Thyroid gland (tissue), 4 donors: ENCODE data around the gene UBE2G1. TPM values are rescaled to one million over a fixed set of nuclear protein-coding genes. Genes with fewer than 3 reads are reported as not detected.

ENCODE experiments used
- DNase-seq, 2 donors: peaks; one replicate each; pipeline ENCODE4 v3.0.0-alpha.2; 2019
- H3K27ac ChIP-seq, 3 donors: fragments of 200-600 bp; sonication (generic); 1 replicate in 2 of 3; 2 replicates in 1 of 3; pipeline ENCODE4 v1.5.1; 2016 to 2019; ENCODE audit warnings: mild to moderate bottlenecking in 1 of 3, moderate library complexity in 1 of 3
- H3K27me3 ChIP-seq: fragments of 200-600 bp; sonication (generic); one replicate; pipeline ENCODE4 v1.5.1; 2019
- H3K36me3 ChIP-seq, 2 donors: fragments of 200-600 bp; sonication (generic); one replicate each; pipeline ENCODE4 v1.5.1; 2016 to 2019
- H3K4me1 ChIP-seq, 2 donors: fragments of 200-600 bp; sonication (generic); one replicate each; pipeline ENCODE4 v1.5.1; 2017 to 2019
- H3K4me3 ChIP-seq, 3 donors: fragments of 200-600 bp; sonication (generic); replicated peaks in 1 of 3; 1 replicate in 2 of 3; 2 replicates in 1 of 3; pipeline ENCODE4 v1.5.1; 2016; ENCODE audit warnings: mild to moderate bottlenecking in 1 of 3
- H3K9me3 ChIP-seq: fragments of 200-600 bp; sonication (generic); one replicate; pipeline ENCODE4 v1.5.1; 2017
- CTCF ChIP-seq, 6 experiments: fragments of 200-600 bp in 3 of 6; fragments of 450-650 bp in 3 of 6; sonication (generic) in 3 of 6; IDR thresholded peaks; one replicate each; pipeline ENCODE4 v1.5.1; 2016 to 2019; ENCODE audit warnings: antibody characterized with exemption in 6 of 6, mild to moderate bottlenecking in 2 of 6, inconsistent platforms in 1 of 6, moderate library complexity in 1 of 6
- POLR2A ChIP-seq, 2 donors: fragments of 450-650 bp; IDR thresholded peaks; one replicate each; pipeline ENCODE4 v1.6.1; 2017; ENCODE audit warnings: antibody characterized with exemption in 2 of 2, mild to moderate bottlenecking in 2 of 2, moderate library complexity in 1 of 2
- WGBS, 2 donors: methylation state at CpG; one replicate each; pipeline ENCODE4 v1.1.5; 2017; 5-methylcytosine and 5-hydroxymethylcytosine counted together
- intact Hi-C: fragments of 100-400 bp; cut with DNase I; formaldehyde crosslinking; loops from one replicate; pipeline ENCODE4 v1.15.1; 2023
- total RNA-seq, 4 donors: library from RNA; depleted of rRNA; stranded (reverse); fragments of >200 nt; gene quantifications; one replicate each; pipeline ENCODE4 v1.2.3, GENCODE V29; 2016

Gene UBE2G1
- total RNA-seq, 4 donors from 2014 or later = 39.1 to 58.0 (median 49.4) TPM

- TF ChIP-seq CTCF (IDR thresholded peaks at IDR 0.05) (no peak), POLR2A (IDR thresholded peaks at IDR 0.05) (no peak)
- H3K9me3 ChIP-seq = no peaks in the 10 kb centered on the region
- intact Hi-C loops = no loop called here
- H3K36me3 ChIP-seq = no peaks in the 10 kb centered on the region
- no peak overlapping the region for H3K4me3 ChIP-seq
- peaks cover 19 to 35% of the 10 kb centered on the region in 2 donors for H3K4me1 ChIP-seq
- DNase-seq = no peak
- no peaks in the 10 kb centered on the region for H3K27me3 ChIP-seq
- no peak overlapping the region for H3K27ac ChIP-seq
- WGBS, 2 donors = 93 to 94% methylated on average over 3 of the region's 3 CpGs
These were observed 52.3 kb downstream of the UBE2G1 start for GRCh38 chr17:4314179-4314578.

- H3K4me1 ChIP-seq = peaks cover 19 to 38% of the 10 kb centered on the region in 2 donors
- no peak overlapping the region for H3K27ac ChIP-seq
- intact Hi-C loops = no loop called here
- no peaks in the 10 kb centered on the region for H3K9me3 ChIP-seq
- H3K4me3 ChIP-seq = no peak overlapping the region
- TF ChIP-seq CTCF (IDR thresholded peaks at IDR 0.05) = no peak
- TF ChIP-seq POLR2A (IDR thresholded peaks at IDR 0.05) = no peak
- no peaks in the 10 kb centered on the region for H3K36me3 ChIP-seq
- WGBS, 2 donors = 77 to 83% methylated on average over 7 of the region's 7 CpGs
- DNase-seq = no peak
- no peaks in the 10 kb centered on the region for H3K27me3 ChIP-seq
These were observed 53.0 kb downstream of the UBE2G1 start for GRCh38 chr17:4313221-4314114.

- Histone ChIP-seq H3K9me3 (no peaks in the 10 kb centered on the region), H3K27me3 (no peaks in the 10 kb centered on the region), H3K27ac (no peak overlapping the region), H3K4me1 (peaks cover 10 to 22% of the 10 kb centered on the region in 2 donors), H3K36me3 (no peaks in the 10 kb centered on the region), H3K4me3 (no peak overlapping the region)
- DNase-seq = peak in 1 of 2 donors; percentile 16
- TF ChIP-seq CTCF (IDR thresholded peaks at IDR 0.05) (no peak), POLR2A (IDR thresholded peaks at IDR 0.05) (no peak)
- WGBS, 2 donors = 76 to 78% methylated on average over 6 of the region's 6 CpGs
- intact Hi-C loops = no loop called here
These were observed 56.0 kb downstream of the UBE2G1 start for GRCh38 chr17:4310354-4311060.

GRCh38 chr17:4309897-4310296 lies 56.6 kb downstream of the UBE2G1 start:
- DNase-seq = no peak
- WGBS, 2 donors = 48 to 53% methylated on average over 1 of the region's 1 CpG
- intact Hi-C loops = no loop called here
- no peak overlapping the region for H3K4me3 ChIP-seq
- H3K9me3 ChIP-seq = no peaks in the 10 kb centered on the region
- H3K4me1 ChIP-seq = peaks cover 10 to 22% of the 10 kb centered on the region in 2 donors
- H3K36me3 ChIP-seq = no peaks in the 10 kb centered on the region
- H3K27ac ChIP-seq = no peak overlapping the region
- H3K27me3 ChIP-seq = no peaks in the 10 kb centered on the region
- TF ChIP-seq POLR2A (IDR thresholded peaks at IDR 0.05) = no peak
- TF ChIP-seq CTCF (IDR thresholded peaks at IDR 0.05) = no peak
